ENCODE data around the gene NSMF. TPM values are rescaled to one million over a fixed set of nuclear protein-coding genes. Genes with fewer than 3 reads are reported as not detected.

The NSMF gene
- total RNA-seq, 4 donors from 2014 or later = 50.1 to 58.5 (median 54.2) TPM

GRCh38 chr9:137435980-137436760 lies 23.0 kb downstream of the NSMF start:
- H3K4me1 ChIP-seq = peaks cover 0 to 27% of the 10 kb centered on the region in 2 donors
- peak; percentile 74 to 85 for DNase-seq
- no peak overlapping the region for H3K4me3 ChIP-seq (replicated peaks in 1 of 3)
- no peaks in the 10 kb centered on the region for H3K9me3 ChIP-seq
- intact Hi-C loops (cut with DNase I) = no loop called here
- TF ChIP-seq CTCF (IDR thresholded peaks at IDR 0.05) (no peak), POLR2A (IDR thresholded peaks at IDR 0.05) (no peak)
- H3K27me3 ChIP-seq = no peaks in the 10 kb centered on the region
- H3K27ac ChIP-seq = peak overlapping the region in 1 of 3 donors; percentile 56
- no peaks in the 10 kb centered on the region for H3K36me3 ChIP-seq
- 65 to 74% methylated on average over 12 to 31 of the region's 42 CpGs for WGBS, 2 donors

GRCh38 chr9:137435381-137435891 lies 23.7 kb downstream of the NSMF start:
- Histone ChIP-seq H3K27ac (peak overlapping the region in 1 of 3 donors; percentile 56), H3K27me3 (no peaks in the 10 kb centered on the region), H3K4me3 (replicated peaks in 1 of 3) (no peak overlapping the region), H3K36me3 (no peaks in the 10 kb centered on the region), H3K4me1 (peaks cover 0 to 27% of the 10 kb centered on the region in 2 donors), H3K9me3 (no peaks in the 10 kb centered on the region)
- TF ChIP-seq POLR2A (IDR thresholded peaks at IDR 0.05) (no peak), CTCF (IDR thresholded peaks at IDR 0.05) (no peak)
- DNase-seq = no peak
- intact Hi-C loops (cut with DNase I) = no loop called here
- WGBS, 2 donors = 56 to 64% methylated on average over 7 to 8 of the region's 20 CpGs

DNA sequence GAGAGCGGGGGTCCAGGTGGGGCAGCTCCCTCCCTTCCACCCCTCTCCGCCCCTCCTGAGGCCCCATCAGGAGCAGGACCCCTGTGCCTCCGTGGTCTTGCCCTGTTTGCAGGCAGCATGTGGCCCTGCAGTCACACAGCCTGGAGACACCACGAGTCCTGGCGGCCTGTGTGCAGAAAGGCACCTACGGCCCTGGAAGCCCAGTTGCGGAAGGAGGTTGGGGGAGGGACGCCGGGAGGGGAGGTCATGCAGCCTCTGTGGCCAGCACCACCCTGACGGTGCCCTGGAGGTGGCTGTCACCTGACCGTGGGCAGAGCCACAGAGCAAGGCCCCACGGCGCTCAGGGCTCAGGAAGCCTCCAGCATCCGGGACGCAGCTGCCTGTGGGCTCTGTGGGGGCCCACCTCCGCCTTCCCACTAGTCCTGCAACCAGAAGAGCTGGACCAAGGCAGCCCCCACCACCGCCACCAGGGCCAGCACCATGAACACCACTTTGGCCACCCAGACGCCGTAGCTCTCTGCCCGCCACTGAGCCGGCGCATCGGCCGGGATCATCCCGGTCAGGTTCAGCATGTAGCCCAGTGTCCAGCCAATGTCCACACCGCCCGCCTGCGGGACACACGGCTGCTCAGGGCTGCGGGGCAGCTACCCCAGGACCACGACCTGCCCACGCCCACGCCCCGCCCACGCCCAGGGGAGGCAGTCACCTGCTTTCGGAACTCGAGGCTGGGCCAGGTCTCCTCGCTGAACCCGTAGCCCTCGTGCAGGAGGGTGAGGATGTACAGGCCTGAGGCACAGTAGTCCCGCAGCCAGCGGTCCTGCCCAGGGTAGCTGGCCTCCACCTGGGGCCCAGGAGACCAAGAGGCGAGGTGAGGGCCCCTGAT lies 24.4 kb downstream of the NSMF start:
- H3K27me3 ChIP-seq = no peaks in the 10 kb centered on the region
- H3K4me1 ChIP-seq = peaks cover 0 to 27% of the 10 kb centered on the region in 2 donors
- H3K9me3 ChIP-seq = no peaks in the 10 kb centered on the region
- no peak for TF ChIP-seq POLR2A (IDR thresholded peaks at IDR 0.05)
- TF ChIP-seq CTCF (IDR thresholded peaks at IDR 0.05) = no peak
- intact Hi-C loops (cut with DNase I) = no loop called here
- WGBS, 2 donors = 85 to 92% methylated on average over 20 to 23 of the region's 43 CpGs
- H3K4me3 ChIP-seq (replicated peaks in 1 of 3) = no peak overlapping the region
- no peaks in the 10 kb centered on the region for H3K36me3 ChIP-seq
- no peak overlapping the region for H3K27ac ChIP-seq
- DNase-seq = no peak

DNA sequence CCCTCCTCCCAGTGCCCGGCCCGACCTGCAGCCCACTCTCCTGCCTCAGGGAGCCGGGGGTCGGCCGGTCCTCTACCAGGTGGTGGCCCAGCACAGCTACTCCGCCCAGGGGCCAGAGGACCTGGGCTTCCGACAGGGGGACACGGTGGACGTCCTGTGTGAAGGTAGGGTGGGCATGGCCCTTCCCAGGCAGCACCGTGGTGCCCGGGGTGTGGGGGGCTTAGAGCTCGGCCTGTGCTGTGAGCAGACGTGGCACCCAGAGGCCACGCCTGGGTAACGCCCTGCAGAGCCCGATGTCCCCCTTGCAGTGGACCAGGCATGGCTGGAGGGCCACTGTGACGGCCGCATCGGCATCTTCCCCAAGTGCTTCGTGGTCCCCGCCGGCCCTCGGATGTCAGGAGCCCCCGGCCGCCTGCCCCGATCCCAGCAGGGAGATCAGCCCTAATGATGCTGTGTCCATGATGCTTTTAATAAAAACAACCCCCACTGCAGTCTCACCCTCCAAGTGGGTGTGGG lies 25.2 kb downstream of the NSMF start:
- Histone ChIP-seq H3K36me3 (no peaks in the 10 kb centered on the region), H3K9me3 (no peaks in the 10 kb centered on the region), H3K27ac (no peak overlapping the region), H3K4me3 (replicated peaks in 1 of 3) (no peak overlapping the region), H3K4me1 (peaks cover 0 to 27% of the 10 kb centered on the region in 2 donors), H3K27me3 (no peaks in the 10 kb centered on the region)
- intact Hi-C loops (cut with DNase I) = no loop called here
- DNase-seq = no peak
- WGBS, 2 donors = 88 to 93% methylated on average over 3 to 9 of the region's 26 CpGs
- TF ChIP-seq CTCF (IDR thresholded peaks at IDR 0.05) = no peak
- no peak for TF ChIP-seq POLR2A (IDR thresholded peaks at IDR 0.05)

All from thyroid gland (tissue), 4 donors.